DMS79 (cell line): ENCODE data around the gene SPIC.

Experiments
- DNase-seq: peaks from one replicate; lab custom pipeline; 2025; lab: John Stamatoyannopoulos, UW

Gene SPIC

DNA sequence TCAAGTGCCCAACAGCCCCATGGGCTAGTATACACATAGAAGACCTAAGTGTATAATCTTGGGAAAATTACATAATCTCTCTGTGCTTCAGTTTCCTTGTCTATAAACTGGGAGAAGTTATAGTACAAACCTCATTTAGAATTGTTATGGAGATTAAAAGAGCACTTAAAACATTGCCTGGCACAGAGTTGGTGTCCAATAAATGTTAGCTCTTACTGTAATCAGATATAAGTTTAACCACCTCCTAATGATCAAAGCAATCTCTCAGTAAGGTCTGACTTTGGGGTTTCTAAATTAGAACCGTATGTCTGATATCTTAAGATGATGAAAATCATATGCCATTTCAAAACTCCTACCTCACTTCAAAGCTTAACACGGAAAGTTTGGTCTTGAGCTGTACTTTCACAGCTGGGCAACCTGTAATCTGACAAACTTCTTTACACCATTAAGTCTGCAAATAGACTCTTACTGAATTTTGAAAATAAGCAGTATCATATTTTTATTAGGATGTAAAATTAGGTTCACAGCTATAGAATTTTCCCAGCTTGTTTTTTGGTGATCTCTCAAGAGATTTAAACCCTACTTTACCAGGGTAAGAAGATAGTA, 61.0 kb downstream of the SPIC start:
- DNase-seq, result no peak
